H1 (cell line): ENCODE measurements around the gene SLC39A11. TPM values are rescaled to one million over a fixed set of nuclear protein-coding genes. Genes with fewer than 3 reads are reported as not detected.

Experiments
- CTCF ChIA-PET: fragments of 300-600 bp; sonication (Branson Sonifier 250); formaldehyde crosslinking; loops from one replicate; lab custom pipeline; 2021; ENCODE audit not compliant: partially characterized antibody; lab: Charles Lee
- POLR2A ChIA-PET: fragments of 300-600 bp; sonication (Branson Sonifier 250); formaldehyde crosslinking; loops from one replicate; lab custom pipeline; 2021; ENCODE audit warnings: inconsistent platforms; ENCODE audit not compliant: partially characterized antibody; lab: Charles Lee
- DNase-seq, 2 experiments: peaks; one replicate each; pipeline versions ENCODE4 v3.0.0 to v3.0.0-alpha.2; 2010 to 2022; ENCODE audit warnings: low spot score in 2 of 2, low read depth in 1 of 2, mixed read lengths in 1 of 2
- FAIRE-seq: peaks from 2 replicates; lab custom pipeline; 2011; peaks lifted over from hg19 to GRCh38; lab: Jason Lieb, UNC
- H2AFZ ChIP-seq: 2 replicates; pipeline ENCODE4 v1.8.1; 2012; ENCODE audit warnings: low read length, inconsistent platforms
- H2AK5ac ChIP-seq: 2 replicates; pipeline ENCODE4 v1.6.1; 2013; ENCODE audit warnings: low read depth, low read length
- H2BK120ac ChIP-seq: replicated peaks from 2 replicates; pipeline ENCODE3; 2013; ENCODE audit warnings: low read depth, low read length, inconsistent platforms
- H2BK12ac ChIP-seq: 2 replicates; pipeline ENCODE4 v1.6.1; 2013; ENCODE audit warnings: low read depth, low read length
- H2BK15ac ChIP-seq: 2 replicates; pipeline ENCODE4 v1.6.1; 2013; ENCODE audit warnings: low read length
- H2BK20ac ChIP-seq: 2 replicates; pipeline ENCODE4 v1.6.1; 2013; ENCODE audit warnings: low read length
- H2BK5ac ChIP-seq: 2 replicates; pipeline ENCODE4 v1.6.1; 2013; ENCODE audit warnings: low read depth, low read length
- H3K14ac ChIP-seq: 2 replicates; pipeline ENCODE4 v1.6.1; 2013; ENCODE audit warnings: inconsistent platforms; ENCODE audit not compliant: insufficient read length
- H3K18ac ChIP-seq: 2 replicates; pipeline ENCODE4 v1.6.1; 2013; ENCODE audit warnings: low read length; ENCODE audit errors: extremely low read depth
- H3K23ac ChIP-seq: 2 replicates; pipeline ENCODE4 v1.6.1; 2013; ENCODE audit warnings: inconsistent platforms; ENCODE audit not compliant: insufficient read length
- H3K23me2 ChIP-seq: 2 replicates; pipeline ENCODE4 v1.6.1; 2013; ENCODE audit warnings: low read depth, low read length
- H3K27ac ChIP-seq: 2 replicates; pipeline ENCODE4 v1.6.1; 2011; ENCODE audit warnings: low read depth, low read length, inconsistent platforms
- H3K27me3 ChIP-seq, 4 experiments: replicated peaks in 1 of 4; 1 replicate in 1 of 4; 2 replicates in 3 of 4; pipeline versions ENCODE4 v1.6.1 to v1.8.1; 2011 to 2013; ENCODE audit warnings: low read length in 3 of 4, mild to moderate bottlenecking in 3 of 4, inconsistent platforms in 2 of 4, mixed read lengths in 2 of 4, moderate library complexity in 1 of 4; ENCODE audit not compliant: control insufficient read depth in 3 of 4, insufficient read depth in 3 of 4; ENCODE audit errors: extremely low read depth in 1 of 4
- H3K36me3 ChIP-seq, 4 experiments: 2 replicates each; pipeline versions ENCODE4 v1.6.1 to v1.8.1; 2011 to 2013; ENCODE audit warnings: mild to moderate bottlenecking in 4 of 4, low read length in 3 of 4, moderate library complexity in 2 of 4, control low read depth in 1 of 4, inconsistent platforms in 1 of 4; ENCODE audit not compliant: insufficient read depth in 4 of 4, control insufficient read depth in 2 of 4
- H3K4ac ChIP-seq: replicated peaks from 2 replicates; pipeline ENCODE3; 2013; ENCODE audit warnings: low read length, low read depth, mixed read lengths, inconsistent platforms; ENCODE audit not compliant: insufficient read length
- H3K4me1 ChIP-seq, 4 experiments: replicated peaks in 1 of 4; 1 replicate in 1 of 4; 2 replicates in 3 of 4; pipeline versions ENCODE4 v1.6.1 to v1.8.1; 2011 to 2013; ENCODE audit warnings: low read length in 3 of 4, inconsistent platforms in 2 of 4, mixed read lengths in 1 of 4; ENCODE audit not compliant: insufficient read depth in 4 of 4, control insufficient read depth in 3 of 4
- H3K4me2 ChIP-seq, 2 experiments: 2 replicates each; pipeline versions ENCODE4 v1.6.1 to v1.8.1; 2011 to 2013; ENCODE audit warnings: low read depth in 2 of 2, low read length in 2 of 2, control low read depth in 1 of 2, inconsistent platforms in 1 of 2, mild to moderate bottlenecking in 1 of 2; ENCODE audit not compliant: insufficient read depth in 1 of 2
- H3K4me3 ChIP-seq, 4 experiments: fragments of 200-600, 300-600 bp in 1 of 4; sonication (generic), shearing (Covaris generic), sonication (Bioruptor Twin) in 1 of 4; 2 replicates each; pipeline versions ENCODE4 v1.5.1 to v1.8.1; 2011 to 2016; ENCODE audit warnings: low read length in 4 of 4, low read depth in 3 of 4, control low read depth in 2 of 4, inconsistent platforms in 2 of 4, mild to moderate bottlenecking in 2 of 4, mixed read lengths in 1 of 4, moderate library complexity in 1 of 4; ENCODE audit not compliant: insufficient read depth in 2 of 4; ENCODE audit errors: extremely low read depth in 1 of 4
- H3K56ac ChIP-seq: replicated peaks from 2 replicates; pipeline ENCODE3; 2013; ENCODE audit warnings: low read depth, mild to moderate bottlenecking, mixed read lengths, low read length, inconsistent platforms; ENCODE audit not compliant: insufficient read length
- H3K79me1 ChIP-seq: 2 replicates; pipeline ENCODE4 v1.6.1; 2013; ENCODE audit warnings: low read depth, low read length, control low read depth
- H3K79me2 ChIP-seq, 2 experiments: 2 replicates each; pipeline versions ENCODE4 v1.6.1 to v1.8.1; 2012 to 2013; ENCODE audit warnings: low read length in 2 of 2, mild to moderate bottlenecking in 2 of 2, inconsistent platforms in 1 of 2; ENCODE audit not compliant: insufficient read depth in 2 of 2, control insufficient read depth in 1 of 2
- H3K9ac ChIP-seq, 4 experiments: replicated peaks in 1 of 4; 1 replicate in 1 of 4; 2 replicates in 3 of 4; pipeline versions ENCODE4 v1.6.1 to v1.8.1; 2011 to 2013; ENCODE audit warnings: low read depth in 3 of 4, low read length in 3 of 4, control low read depth in 2 of 4, mild to moderate bottlenecking in 2 of 4, moderate library complexity in 2 of 4, inconsistent platforms in 1 of 4; ENCODE audit errors: extremely low read depth in 1 of 4
- H3K9me3 ChIP-seq, 2 experiments: 2 replicates each; pipeline versions ENCODE4 v1.6.1 to v1.8.1; 2012 to 2013; ENCODE audit warnings: mild to moderate bottlenecking in 2 of 2, moderate library complexity in 2 of 2, control low read depth in 1 of 2, inconsistent platforms in 1 of 2, low read depth in 1 of 2, low read length in 1 of 2, mixed read lengths in 1 of 2; ENCODE audit not compliant: insufficient read depth in 2 of 2
- H4K20me1 ChIP-seq, 2 experiments: replicated peaks in 1 of 2; 2 replicates each; pipeline versions ENCODE3 to v1.8.1; 2011 to 2013; ENCODE audit warnings: inconsistent platforms in 2 of 2, low read length in 2 of 2, mild to moderate bottlenecking in 1 of 2; ENCODE audit not compliant: insufficient read depth in 2 of 2, control insufficient read depth in 1 of 2
- H4K5ac ChIP-seq: 2 replicates; pipeline ENCODE4 v1.6.1; 2013; ENCODE audit warnings: low read length, low read depth, mixed read lengths, inconsistent platforms; ENCODE audit not compliant: insufficient read length
- H4K8ac ChIP-seq: 2 replicates; pipeline ENCODE4 v1.8.0; 2013; ENCODE audit warnings: mild to moderate bottlenecking, moderate library complexity, low read length, inconsistent platforms; ENCODE audit not compliant: insufficient read depth; ENCODE audit errors: extremely low read depth
- H4K91ac ChIP-seq: replicated peaks from 2 replicates; pipeline ENCODE3; 2013; ENCODE audit warnings: low read length, mixed read lengths, inconsistent platforms; ENCODE audit not compliant: insufficient read length
- JUND ChIP-seq: IDR thresholded peaks from 2 replicates; pipeline ENCODE4 v1.6.1; 2011; ENCODE audit warnings: mild to moderate bottlenecking, improper control_type of control experiment, low read length
- NANOG ChIP-seq: IDR thresholded peaks from 2 replicates; pipeline ENCODE4 v1.6.1; 2011; ENCODE audit warnings: low read length, low read depth, mild to moderate bottlenecking, inconsistent platforms; ENCODE audit not compliant: insufficient read depth, poor library complexity, severe bottlenecking
- TAF7 ChIP-seq: optimal IDR thresholded peaks from 2 replicates; pipeline ENCODE3; 2011; ENCODE audit warnings: low read depth, mild to moderate bottlenecking, inconsistent platforms, low read length, moderate library complexity, borderline replicate concordance
- TCF12 ChIP-seq: IDR thresholded peaks from 2 replicates; pipeline ENCODE4 v1.6.1; 2011; ENCODE audit warnings: low read depth, mild to moderate bottlenecking, low read length
- WGBS, 2 experiments: shearing (Covaris generic) in 1 of 2; methylation state at CpG; one replicate each; pipeline versions ENCODE4 v1.1.6 to v1.1.7; 2013 to 2015; ENCODE audit warnings: low lambda C conversion rate in 2 of 2, mixed read lengths in 2 of 2, inconsistent platforms in 1 of 2, low coverage in 1 of 2, missing lambda C conversion rate in 1 of 2; ENCODE audit not compliant: insufficient replicate concordance in 2 of 2, insufficient coverage in 1 of 2, insufficient read length in 1 of 2; ENCODE audit errors: extremely low coverage in 1 of 2, missing lambda C conversion rate in 1 of 2; 5-methylcytosine and 5-hydroxymethylcytosine counted together
- polyA plus RNA-seq, 7 experiments: library from polyadenylated mRNA; depleted of rRNA in 3 of 7; stranded (reverse) in 5 of 7; unstranded in 2 of 7; fragments of >200 nt in 5 of 7; fragments of 200-250 nt in 2 of 7; gene quantifications; 1 replicate in 5 of 7; 2 replicates in 1 of 7; 4 replicates in 1 of 7; pipeline versions ENCODE4 v1.2.1 to v1.2.3, GENCODE V29; 2011 to 2013; ENCODE audit warnings: missing spikeins in 2 of 7, mixed read lengths in 2 of 7
- total RNA-seq: library from RNA; stranded (reverse); fragmentation: NEBNext Ultra II Directional; extraction: Animal tissue kit (Norgen Biotek cat#: 25700); gene quantifications from 2 replicates; pipeline ENCODE4 v1.2.1, GENCODE V29; 2021

Gene SLC39A11
- total and polyA plus RNA-seq, 2 of the 8 experiments (the other 6 are each of a cell fraction or from before 2014, with no cell fraction given): 12.2 to 19.6 TPM

DNA sequence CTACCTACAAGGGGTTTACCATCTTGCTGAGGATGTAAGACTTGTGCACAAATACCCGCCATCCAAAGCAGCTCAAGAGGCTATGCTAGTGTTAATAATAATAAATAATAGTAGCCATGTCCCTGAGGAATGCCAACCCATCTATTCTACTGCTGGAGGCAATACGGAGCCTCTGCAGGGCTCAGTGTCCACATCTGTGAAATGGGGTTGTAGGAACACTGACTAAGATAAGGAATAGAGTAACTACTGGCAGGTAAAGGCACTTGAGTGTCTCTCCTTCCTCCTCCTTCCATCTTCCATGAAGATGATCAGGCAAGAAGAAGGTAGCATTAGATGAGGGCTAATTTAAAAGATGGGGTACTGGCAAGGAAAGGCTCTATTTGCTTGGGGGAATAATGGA lies 295.3 kb downstream of the SLC39A11 start:
- no peak overlapping the region for H2AK5ac ChIP-seq
- H3K4me3 ChIP-seq: no peak overlapping the region
- H3K56ac ChIP-seq: no peak overlapping the region
- H3K23ac ChIP-seq: no peak overlapping the region
- no peaks in the 10 kb centered on the region for H3K79me2 ChIP-seq
- no peak overlapping the region for H3K9ac ChIP-seq
- TF ChIP-seq TCF12: no peak
- TF ChIP-seq JUND: no peak
- TF ChIP-seq NANOG: no peak
- TF ChIP-seq TAF7: no peak
- no peak overlapping the region for H3K14ac ChIP-seq
- no peak overlapping the region for H3K27ac ChIP-seq
- no peak overlapping the region for H2AFZ ChIP-seq
- H3K4ac ChIP-seq: no peak overlapping the region
- no peak overlapping the region for H4K8ac ChIP-seq
- H3K36me3 ChIP-seq: no peaks in the 10 kb centered on the region
- no peak overlapping the region for H4K5ac ChIP-seq
- no peaks in the 10 kb centered on the region for H3K23me2 ChIP-seq
- H3K4me1 ChIP-seq: peaks cover 0 to 3% (median 0%) of the 10 kb centered on the region in 4 experiments; a peak in 1 of 7 replicates
- H4K20me1 ChIP-seq: no peaks in the 10 kb centered on the region
- H2BK15ac ChIP-seq: no peak overlapping the region
- CTCF ChIA-PET: interaction anchor here (1.1 kb wide), 1 partner anchor 393 kb away, joined by 4 read pairs; no protein-coding TSS in a partner anchor
- WGBS, 2 experiments: 91% methylated on average over 2 of the region's 2 CpGs; no CpG with 5 or more reads in 1 of the 2 experiments
- H2BK120ac ChIP-seq: no peak overlapping the region
- H2BK12ac ChIP-seq: no peak overlapping the region
- no peak overlapping the region for H3K18ac ChIP-seq
- H3K9me3 ChIP-seq: no peaks in the 10 kb centered on the region; a peak in 1 of 4 replicates
- no peak for DNase-seq
- no peaks in the 10 kb centered on the region for H3K27me3 ChIP-seq
- no peak overlapping the region for H2BK5ac ChIP-seq
- H3K4me2 ChIP-seq: no peak overlapping the region
- POLR2A ChIA-PET: no interaction called here
- no peak overlapping the region for H4K91ac ChIP-seq
- no peaks in the 10 kb centered on the region for H3K79me1 ChIP-seq
- H2BK20ac ChIP-seq: no peak overlapping the region
- no peak for FAIRE-seq
